Measurements from ENCODE around the gene TMEM219.

GRCh38 chr16:29912087-29912486, 49.8 kb upstream of the TMEM219 start:
- TF ChIP-seq RCOR1 (IDR thresholded peaks at IDR 0.05; ENCODE audit: low read length) (no peak), YY1 (IDR thresholded peaks at IDR 0.05; ENCODE audit: low read depth) (no peak), USF2 (IDR thresholded peaks at IDR 0.05; ENCODE audit: borderline replicate concordance, low read depth, low read length) (no peak), EZH2phosphoT487 (IDR thresholded peaks at IDR 0.05; ENCODE audit: borderline replicate concordance, low read depth) (no peak), MAX (IDR thresholded peaks at IDR 0.05; ENCODE audit: low read depth) (no peak), TCF12 (IDR thresholded peaks at IDR 0.05) (no peak), JUND (IDR thresholded peaks at IDR 0.05) (no peak)
- TF ChIP-seq, protein P1, sequence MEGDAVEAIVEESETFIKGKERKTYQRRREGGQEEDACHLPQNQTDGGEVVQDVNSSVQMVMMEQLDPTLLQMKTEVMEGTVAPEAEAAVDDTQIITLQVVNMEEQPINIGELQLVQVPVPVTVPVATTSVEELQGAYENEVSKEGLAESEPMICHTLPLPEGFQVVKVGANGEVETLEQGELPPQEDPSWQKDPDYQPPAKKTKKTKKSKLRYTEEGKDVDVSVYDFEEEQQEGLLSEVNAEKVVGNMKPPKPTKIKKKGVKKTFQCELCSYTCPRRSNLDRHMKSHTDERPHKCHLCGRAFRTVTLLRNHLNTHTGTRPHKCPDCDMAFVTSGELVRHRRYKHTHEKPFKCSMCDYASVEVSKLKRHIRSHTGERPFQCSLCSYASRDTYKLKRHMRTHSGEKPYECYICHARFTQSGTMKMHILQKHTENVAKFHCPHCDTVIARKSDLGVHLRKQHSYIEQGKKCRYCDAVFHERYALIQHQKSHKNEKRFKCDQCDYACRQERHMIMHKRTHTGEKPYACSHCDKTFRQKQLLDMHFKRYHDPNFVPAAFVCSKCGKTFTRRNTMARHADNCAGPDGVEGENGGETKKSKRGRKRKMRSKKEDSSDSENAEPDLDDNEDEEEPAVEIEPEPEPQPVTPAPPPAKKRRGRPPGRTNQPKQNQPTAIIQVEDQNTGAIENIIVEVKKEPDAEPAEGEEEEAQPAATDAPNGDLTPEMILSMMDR (IDR thresholded peaks at IDR 0.05) = no peak
- TF ChIP-seq, protein P2, sequence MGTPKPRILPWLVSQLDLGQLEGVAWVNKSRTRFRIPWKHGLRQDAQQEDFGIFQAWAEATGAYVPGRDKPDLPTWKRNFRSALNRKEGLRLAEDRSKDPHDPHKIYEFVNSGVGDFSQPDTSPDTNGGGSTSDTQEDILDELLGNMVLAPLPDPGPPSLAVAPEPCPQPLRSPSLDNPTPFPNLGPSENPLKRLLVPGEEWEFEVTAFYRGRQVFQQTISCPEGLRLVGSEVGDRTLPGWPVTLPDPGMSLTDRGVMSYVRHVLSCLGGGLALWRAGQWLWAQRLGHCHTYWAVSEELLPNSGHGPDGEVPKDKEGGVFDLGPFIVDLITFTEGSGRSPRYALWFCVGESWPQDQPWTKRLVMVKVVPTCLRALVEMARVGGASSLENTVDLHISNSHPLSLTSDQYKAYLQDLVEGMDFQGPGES (IDR thresholded peaks at IDR 0.05; ENCODE audit: low read depth, low read length) = no peak

All from SK-N-SH (cell line).